Sigmoid colon (tissue), 7 donors: ENCODE data around the gene NAA15. TPM values are rescaled to one million over a fixed set of nuclear protein-coding genes. Genes with fewer than 3 reads are reported as not detected.

Experiments
- DNase-seq: peaks from one replicate; pipeline ENCODE4 v3.0.0-alpha.2; 2019
- H3K27ac ChIP-seq, 4 donors: fragments of 200-600 bp; sonication (generic); one replicate each; pipeline ENCODE4 v1.5.1; 2016 to 2019; ENCODE audit warnings: mild to moderate bottlenecking in 1 of 4
- H3K27me3 ChIP-seq, 3 donors: fragments of 200-600 bp; sonication (generic); one replicate each; pipeline ENCODE4 v1.5.1; 2019; ENCODE audit warnings: mild to moderate bottlenecking in 1 of 3
- H3K36me3 ChIP-seq, 4 donors: fragments of 200-600 bp; sonication (generic); one replicate each; pipeline ENCODE4 v1.5.1; 2016 to 2019
- H3K4me1 ChIP-seq, 4 donors: fragments of 200-600 bp; sonication (generic); one replicate each; pipeline ENCODE4 v1.5.1; 2017 to 2019
- H3K4me3 ChIP-seq, 4 donors: fragments of 200-600 bp; sonication (generic); one replicate each; pipeline ENCODE4 v1.5.1; 2017 to 2019; ENCODE audit warnings: mild to moderate bottlenecking in 2 of 4, moderate library complexity in 1 of 4
- H3K9me3 ChIP-seq, 4 donors: fragments of 200-600 bp in 3 of 4; sonication (generic) in 3 of 4; one replicate each; pipeline versions ENCODE4 v1.5.1 to v1.6.1; 2013 to 2019
- CTCF ChIP-seq, 4 experiments: fragments of 450-650 bp in 3 of 4; fragments of 200-600 bp in 1 of 4; IDR thresholded peaks; one replicate each; pipeline ENCODE4 v1.5.1; 2016 to 2019; ENCODE audit warnings: antibody characterized with exemption in 4 of 4, mild to moderate bottlenecking in 3 of 4, moderate library complexity in 2 of 4
- EP300 ChIP-seq, 4 donors: sonication (generic); formaldehyde crosslinking; IDR thresholded peaks; one replicate each; pipeline ENCODE4 v1.6.1; 2017; ENCODE audit warnings: antibody characterized with exemption in 4 of 4
- POLR2A ChIP-seq, 2 donors: fragments of 450-650 bp; IDR thresholded peaks; one replicate each; pipeline ENCODE4 v1.6.1; 2016; ENCODE audit warnings: antibody characterized with exemption in 2 of 2, mild to moderate bottlenecking in 2 of 2, moderate library complexity in 2 of 2
- POLR2AphosphoS5 ChIP-seq, 4 donors: sonication (generic); formaldehyde crosslinking; IDR thresholded peaks; one replicate each; pipeline ENCODE4 v1.6.1; 2017; ENCODE audit warnings: antibody characterized with exemption in 4 of 4
- WGBS, 2 donors: extraction: QIAGEN DNeasy Blood & Tissue Kit; methylation state at CpG; one replicate each; pipeline ENCODE4 v1.1.7; 2013; 5-methylcytosine and 5-hydroxymethylcytosine counted together
- intact Hi-C: fragments of 100-400 bp; cut with DNase I; formaldehyde crosslinking; loops from one replicate; pipeline ENCODE4 v1.15.1; 2023
- polyA plus RNA-seq, 3 donors: library from polyadenylated mRNA; stranded (reverse); fragments of 200-250 nt; gene quantifications; one replicate each; pipeline ENCODE4 v1.2.3, GENCODE V29; 2013
- total RNA-seq, 4 donors: library from RNA; depleted of rRNA; stranded (reverse); fragments of >200 nt; gene quantifications; one replicate each; pipeline ENCODE4 v1.1.0, GENCODE V29; 2016
- donor health status: healthy with polysubstance abuse.
- donor health status: Bipolar disorder and iron deficiency.
- donor health status: healthy.

Gene NAA15
- total and polyA plus RNA-seq, 7 donors: 5.4 to 40.3 (median 21.6) TPM

DNA sequence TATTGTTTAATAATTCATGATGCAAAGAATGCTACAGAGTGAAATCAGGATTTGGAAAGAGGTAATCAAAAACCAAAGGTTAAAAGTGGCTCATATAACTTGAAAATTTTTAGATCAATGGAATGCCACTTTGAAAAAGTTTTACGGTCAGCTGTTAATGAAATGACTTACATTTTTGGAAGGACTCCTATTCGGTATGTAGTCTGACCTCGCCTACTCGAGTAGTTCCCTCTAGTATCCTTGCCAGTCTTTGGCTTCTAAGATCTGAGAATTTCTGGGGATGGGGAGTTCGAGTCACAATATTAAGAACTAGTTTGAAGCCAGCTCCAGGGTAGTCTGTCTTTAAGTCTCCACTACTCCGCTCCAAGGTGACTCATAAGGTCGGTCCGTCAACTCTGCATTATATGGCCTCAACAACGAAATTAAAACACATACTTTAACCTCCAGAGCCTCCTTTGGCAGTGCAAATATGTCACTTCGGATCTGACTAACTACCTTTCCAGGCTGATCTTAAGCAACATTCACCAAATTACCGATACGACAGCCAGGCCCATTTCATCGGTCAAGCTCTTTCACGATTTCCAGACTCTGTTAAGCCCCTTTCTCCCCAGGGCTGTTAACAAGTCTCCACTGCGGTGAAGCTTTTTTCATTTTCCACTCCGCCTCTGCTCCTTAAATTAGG, 733 bp upstream of the NAA15 start:
- Histone ChIP-seq H3K4me1 (peaks cover 0 to 65% (median 34%) of the 10 kb centered on the region in 4 donors), H3K9me3 (no peaks in the 10 kb centered on the region), H3K27me3 (no peaks in the 10 kb centered on the region), H3K4me3 (peak overlapping the region; percentile 87 to 99 (median 96)), H3K36me3 (peaks cover 0 to 1% (median 0%) of the 10 kb centered on the region in 4 donors), H3K27ac (peak overlapping the region; percentile 93 to 98 (median 96))
- intact Hi-C loops: loop anchor here (2.0 to 10.0 kb wide), 5 partner anchors 124 to 854 kb away; partner anchors contain the start of genes ELF2, MAML3, RAB33B and SETD7
- 1 to 8% methylated on average over 16 of the region's 16 CpGs for WGBS, 2 donors
- no peak for TF ChIP-seq CTCF (IDR thresholded peaks at IDR 0.05)
- no peak for TF ChIP-seq EP300 (IDR thresholded peaks at IDR 0.05)
- no peak for TF ChIP-seq POLR2AphosphoS5 (IDR thresholded peaks at IDR 0.05)
- DNase-seq: no peak

DNA sequence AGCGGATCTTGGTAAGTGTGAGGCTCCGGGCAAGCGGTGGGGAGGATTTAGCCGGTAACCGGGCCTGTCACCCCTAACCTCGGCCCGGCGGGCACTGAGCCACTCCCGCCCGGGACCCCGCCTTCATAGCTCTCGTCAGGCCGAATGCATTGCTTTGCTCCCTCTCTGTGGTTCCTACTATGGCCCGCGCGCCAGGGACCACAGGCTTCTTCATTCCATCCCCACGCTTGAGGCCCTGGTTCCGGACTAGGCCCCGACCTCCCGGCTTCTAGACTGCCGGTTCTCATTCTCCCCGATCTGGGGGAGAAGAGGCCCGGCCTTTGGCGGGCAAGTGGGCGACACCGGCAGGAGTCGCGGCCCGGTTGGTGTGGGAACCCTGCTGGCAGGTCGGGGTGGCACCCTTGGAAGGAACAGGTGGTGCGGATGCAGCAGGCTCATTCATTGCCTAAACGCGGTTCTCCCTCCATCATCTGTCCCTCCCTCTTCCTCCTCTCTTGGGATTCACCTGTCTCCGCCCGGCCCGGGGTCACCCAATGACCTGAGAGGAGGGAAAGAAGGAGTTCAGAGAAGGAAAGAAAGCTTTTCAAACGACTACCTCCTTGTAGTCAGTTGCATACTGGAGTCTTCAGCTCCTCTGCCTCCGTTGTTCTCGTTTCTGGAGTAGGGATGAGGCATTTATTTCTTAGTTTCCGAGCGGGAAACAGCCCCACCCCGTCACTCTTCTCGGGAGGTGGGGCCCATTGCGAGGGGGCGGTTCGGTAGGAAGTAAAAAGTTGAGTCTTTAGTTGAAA, 711 bp downstream of the NAA15 start, which contains the start of gene NDUFC1:
Gene NDUFC1, minus strand, starts transcription at position 657 of the 791 bp plus-strand sequence. CDS start 6,679 bp downstream, outside the sequence.
- no peaks in the 10 kb centered on the region for H3K27me3 ChIP-seq
- DNase-seq: peak; percentile 77
- TF ChIP-seq POLR2AphosphoS5 (IDR thresholded peaks at IDR 0.05) (peak in 3 of 4 donors; percentile 32 to 67 (median 49)), POLR2A (IDR thresholded peaks at IDR 0.05) (no peak), CTCF (IDR thresholded peaks at IDR 0.05) (peak in 3 of 4 experiments; percentile 20 to 34 (median 33)), EP300 (IDR thresholded peaks at IDR 0.05) (no peak)
- peaks cover 0 to 55% (median 37%) of the 10 kb centered on the region in 4 donors for H3K4me1 ChIP-seq
- H3K9me3 ChIP-seq: no peaks in the 10 kb centered on the region
- intact Hi-C loops: loop anchor here (2.0 to 10.0 kb wide), 5 partner anchors 125 to 853 kb away; partner anchors contain the start of genes ELF2, MAML3, RAB33B and SETD7
- H3K4me3 ChIP-seq: peak within 1 kb of the TSS; percentile 87 to 99 (median 96)
- H3K36me3 ChIP-seq: peaks cover 0 to 8% (median 0%) of the 10 kb centered on the region in 4 donors
- WGBS, 2 donors: 0% methylated on average over 46 of the region's 46 CpGs
- peak within 1 kb of the TSS; percentile 93 to 98 (median 96) for H3K27ac ChIP-seq

DNA sequence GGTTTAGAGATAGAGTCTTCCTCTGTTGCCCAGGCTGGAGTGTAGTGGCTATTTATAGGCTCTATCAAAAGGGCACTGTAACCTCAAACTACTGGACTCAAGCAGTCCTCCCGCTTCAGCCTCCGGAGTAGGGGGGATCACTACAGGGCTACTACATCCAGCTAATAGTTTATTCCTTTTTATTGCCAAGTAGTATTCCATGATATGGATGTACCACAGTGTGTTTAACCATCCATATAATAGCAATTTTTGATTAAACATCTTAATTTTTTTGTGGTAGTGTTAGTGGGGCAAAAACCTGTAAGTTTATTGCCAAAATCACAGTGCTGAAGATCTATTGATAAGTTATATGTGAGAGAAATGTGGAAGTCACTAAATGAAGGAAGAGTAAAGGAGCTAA, 3.6 kb downstream of the NAA15 start:
- Histone ChIP-seq H3K36me3 (peaks cover 0 to 8% (median 0%) of the 10 kb centered on the region in 4 donors), H3K27ac (no peak overlapping the region), H3K4me1 (peaks cover 0 to 41% (median 34%) of the 10 kb centered on the region in 4 donors), H3K4me3 (no peak overlapping the region), H3K9me3 (no peaks in the 10 kb centered on the region), H3K27me3 (no peaks in the 10 kb centered on the region)
- TF ChIP-seq CTCF (IDR thresholded peaks at IDR 0.05) (no peak), EP300 (IDR thresholded peaks at IDR 0.05) (no peak), POLR2AphosphoS5 (IDR thresholded peaks at IDR 0.05) (no peak), POLR2A (IDR thresholded peaks at IDR 0.05) (no peak)
- intact Hi-C loops: loop anchor here (10.0 kb wide), 3 partner anchors 150 to 850 kb away; partner anchors contain the start of genes MAML3, RAB33B and SETD7
- DNase-seq: no peak
- 97 to 98% methylated on average over 2 of the region's 2 CpGs for WGBS, 2 donors

DNA sequence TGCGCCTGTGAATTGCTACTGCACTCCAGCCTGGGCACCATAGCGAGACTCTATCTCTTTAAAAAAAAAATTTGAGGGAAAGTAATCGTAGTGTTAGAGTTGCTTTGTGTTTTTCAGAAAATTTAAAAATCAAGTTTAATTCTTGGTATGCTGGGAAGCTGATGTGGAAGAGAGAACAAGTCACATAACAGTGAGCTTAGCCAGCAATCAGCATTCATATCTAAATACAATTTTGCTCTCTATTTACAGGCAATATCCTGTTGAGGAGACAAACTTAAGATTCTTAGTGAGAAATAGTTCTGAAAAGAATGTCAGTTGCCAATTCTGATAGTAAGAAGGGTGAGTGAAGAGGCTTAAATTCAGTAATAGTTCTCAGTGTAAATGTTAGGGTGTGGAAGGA, 10.6 kb downstream of the NAA15 start:
- Histone ChIP-seq H3K4me3 (no peak overlapping the region), H3K9me3 (no peaks in the 10 kb centered on the region), H3K36me3 (no peaks in the 10 kb centered on the region), H3K4me1 (peaks cover 0 to 48% (median 36%) of the 10 kb centered on the region in 4 donors), H3K27me3 (no peaks in the 10 kb centered on the region), H3K27ac (peak overlapping the region in 2 of 4 donors; percentile 22 to 23)
- intact Hi-C loops: no loop called here
- TF ChIP-seq POLR2A (IDR thresholded peaks at IDR 0.05) (no peak), POLR2AphosphoS5 (IDR thresholded peaks at IDR 0.05) (no peak), EP300 (IDR thresholded peaks at IDR 0.05) (no peak), CTCF (IDR thresholded peaks at IDR 0.05) (no peak)
- DNase-seq: no peak
- 62 to 82% methylated on average over 3 of the region's 3 CpGs for WGBS, 2 donors
